OCI-LY7 (cell line): ENCODE measurements around the gene HS1BP3.
A peak's percentile ranks its signal among the peaks of the same experiment; 100 is the strongest.

Experiments
- CTCF ChIP-seq: fragments of 200-600 bp; sonication (generic); conservative IDR thresholded peaks from 2 replicates; pipeline ENCODE4 v1.5.1; 2014; ENCODE audit warnings: mild to moderate bottlenecking, antibody characterized with exemption, low read length, moderate library complexity, mixed read lengths
- EZH2phosphoT487 ChIP-seq: fragments of 200-600 bp; sonication (generic); IDR thresholded peaks from 2 replicates; pipeline ENCODE4 v1.6.1; 2018; ENCODE audit warnings: low read depth, borderline replicate concordance, mild to moderate bottlenecking, mixed run types, antibody characterized with exemption, low read length, moderate library complexity, mixed read lengths

- TF ChIP-seq CTCF (peak; percentile 73), EZH2phosphoT487 (no peak)
Observed at GRCh38 chr2:20600756-20601325, 50.1 kb downstream of the HS1BP3 start.
